Activated CD4-positive, alpha-beta T cell treated with anti-CD3 and anti-CD28 coated beads, Interleukin-2, amount 50 U/mL, for 1 hour (primary cell): ENCODE data around the gene PADI2.

ENCODE experiments used
- DNase-seq: peaks from one replicate; pipeline ENCODE4 v3.0.0-alpha.2; 2020

Gene PADI2

DNA sequence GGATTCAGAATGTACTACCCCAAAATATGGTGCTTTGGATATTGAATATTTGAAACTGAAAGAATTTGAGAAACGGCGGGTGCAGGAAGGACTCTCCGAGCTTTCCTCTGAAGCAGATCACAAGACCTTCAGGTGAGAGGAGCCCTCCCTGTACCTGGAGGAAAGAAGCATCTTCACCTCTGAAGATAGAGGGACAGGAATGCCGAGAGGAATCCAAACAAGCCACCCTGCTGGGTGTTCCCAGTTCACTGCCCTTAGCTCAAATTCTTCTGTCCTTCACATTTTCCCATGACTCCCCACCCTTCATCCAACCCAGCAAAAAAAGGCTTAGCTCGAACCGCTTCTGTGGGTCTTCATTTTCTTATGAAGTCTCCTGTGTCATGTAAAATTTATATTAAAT is 18.2 kb upstream of the PADI2 start:
- no peak for DNase-seq

DNA sequence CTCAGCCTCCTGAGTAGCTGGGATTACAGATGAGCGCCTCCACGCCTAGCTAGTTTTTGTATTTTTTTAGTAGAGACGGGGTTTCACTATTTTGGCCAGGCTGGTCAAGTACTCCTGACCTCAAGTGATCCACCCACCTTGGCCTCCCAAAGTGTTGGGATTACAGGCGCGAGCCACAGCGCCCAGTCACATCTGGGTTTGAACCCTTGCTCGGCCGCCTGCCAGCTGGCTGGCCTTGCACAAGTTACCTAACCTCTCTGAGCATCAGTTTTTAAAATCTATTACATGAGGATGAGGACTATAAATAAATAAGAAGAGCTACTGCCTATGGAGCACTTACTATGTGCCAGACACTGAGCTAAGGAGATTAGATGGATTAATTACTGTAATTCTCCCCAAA is 17.7 kb upstream of the PADI2 start:
- no peak for DNase-seq

GRCh38 chr1:17136145-17136544 is 16.9 kb upstream of the PADI2 start:
- no peak for DNase-seq

DNA sequence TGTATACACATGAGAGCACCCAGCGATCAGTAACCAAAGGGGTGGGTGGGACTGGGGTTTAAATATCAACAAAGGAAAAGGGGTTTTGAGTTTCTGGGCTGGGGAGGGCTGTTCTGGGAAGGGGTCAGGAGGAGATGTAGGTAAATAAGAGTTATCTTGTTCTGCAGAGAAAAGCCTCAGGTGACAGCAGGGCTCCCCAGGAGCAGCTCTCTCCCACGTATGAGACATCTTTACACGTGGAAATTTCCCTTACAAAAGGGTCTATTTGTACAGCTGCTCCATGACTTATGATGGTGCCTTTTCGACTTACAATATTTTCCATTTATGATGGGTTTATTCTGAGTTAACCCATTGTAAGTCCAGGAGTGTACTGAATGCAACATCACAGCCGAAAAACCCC is 16.3 kb upstream of the PADI2 start:
- no peak for DNase-seq

- no peak for DNase-seq
Measured at GRCh38 chr1:17134724-17135123, 15.5 kb upstream of the PADI2 start.

DNA sequence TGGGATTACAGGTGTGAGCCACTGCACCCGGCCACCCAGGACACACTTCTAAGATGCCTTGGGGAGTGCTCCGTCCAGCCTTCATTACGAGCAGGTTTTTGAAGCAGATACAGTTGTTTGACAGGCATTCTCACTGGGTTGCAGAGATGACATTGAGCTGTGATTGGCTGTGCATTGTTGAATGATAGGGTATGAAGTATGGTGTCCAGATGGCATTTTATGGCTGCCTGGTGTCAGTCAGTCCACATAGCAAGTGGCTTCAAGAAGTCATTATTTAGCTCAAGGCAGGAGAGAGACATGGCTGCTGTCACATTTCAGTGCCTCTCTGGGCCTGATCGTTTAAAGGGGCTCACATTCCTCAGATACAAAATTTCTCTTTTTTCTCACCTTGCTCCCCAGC is 14.8 kb upstream of the PADI2 start:
- no peak for DNase-seq

GRCh38 chr1:17130138-17130635 is 10.9 kb upstream of the PADI2 start:
- no peak for DNase-seq

GRCh38 chr1:17128361-17128760 is 9.1 kb upstream of the PADI2 start:
- DNase-seq: no peak

DNA sequence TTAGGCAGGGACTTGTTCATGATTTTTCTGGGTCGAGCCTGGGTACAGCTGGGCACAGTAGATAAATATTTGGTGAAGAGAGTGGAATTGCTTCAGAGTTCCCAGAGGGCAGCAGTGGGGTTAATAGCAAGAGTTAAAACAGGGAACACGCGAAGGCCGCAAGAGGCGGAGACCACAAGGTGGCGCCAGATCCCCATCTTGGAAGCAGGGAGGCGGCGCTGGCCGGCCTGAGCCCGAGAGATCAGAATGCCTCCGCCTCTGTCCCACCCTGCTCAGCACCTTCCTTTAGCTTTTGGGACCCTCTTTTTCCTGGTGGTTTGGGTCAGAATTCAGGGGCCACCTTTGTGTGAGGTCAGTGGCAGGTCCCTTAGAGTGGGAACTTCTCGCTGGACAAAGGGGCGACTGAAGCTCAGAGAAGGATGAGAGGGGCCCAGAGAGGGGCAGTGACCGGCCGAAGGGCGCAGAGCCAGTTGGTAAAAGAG is 6.5 kb upstream of the PADI2 start:
- DNase-seq: peak; percentile 88

DNA sequence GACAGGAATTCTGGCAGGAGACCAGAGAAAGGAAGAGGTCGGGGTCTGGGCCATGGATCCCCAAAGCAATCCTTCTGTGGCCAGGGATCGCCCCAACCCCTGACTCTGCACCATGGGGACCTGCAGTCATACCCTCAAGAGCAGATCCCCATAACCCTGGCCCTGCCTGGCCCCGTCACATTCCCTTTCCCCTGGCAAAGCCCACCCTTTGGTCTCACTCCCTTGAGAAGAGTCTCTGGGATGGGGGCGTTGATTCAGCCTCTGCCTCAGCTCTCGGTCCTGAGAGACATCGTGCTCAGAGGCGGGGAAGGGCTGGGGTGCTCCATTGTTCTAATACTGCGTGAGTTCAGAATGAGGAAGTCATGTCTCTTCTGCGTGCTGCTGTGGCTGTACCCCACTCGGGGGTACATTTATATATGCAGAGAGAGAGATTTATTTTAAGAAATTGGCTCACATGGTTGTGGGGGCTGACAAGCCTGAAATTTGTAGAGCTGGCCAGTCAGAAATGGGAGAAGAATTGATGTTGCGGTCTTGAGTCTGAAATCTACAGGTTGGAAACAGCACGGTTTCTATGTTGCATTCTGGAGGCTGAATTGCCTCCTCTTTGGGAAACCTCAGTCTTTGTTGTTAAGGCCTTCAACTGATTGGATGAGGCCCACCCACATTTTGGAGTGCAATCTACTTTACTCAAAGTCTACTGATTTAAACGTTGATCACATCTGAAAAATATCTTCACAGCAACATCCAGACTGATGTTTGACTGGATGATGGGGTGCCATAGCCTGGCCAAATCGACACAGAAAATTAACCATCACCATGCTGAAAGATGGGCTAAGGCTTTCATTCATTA is 4.2 kb upstream of the PADI2 start:
- no peak for DNase-seq

GRCh38 chr1:17122521-17123164 is 3.4 kb upstream of the PADI2 start:
- no peak for DNase-seq

DNA sequence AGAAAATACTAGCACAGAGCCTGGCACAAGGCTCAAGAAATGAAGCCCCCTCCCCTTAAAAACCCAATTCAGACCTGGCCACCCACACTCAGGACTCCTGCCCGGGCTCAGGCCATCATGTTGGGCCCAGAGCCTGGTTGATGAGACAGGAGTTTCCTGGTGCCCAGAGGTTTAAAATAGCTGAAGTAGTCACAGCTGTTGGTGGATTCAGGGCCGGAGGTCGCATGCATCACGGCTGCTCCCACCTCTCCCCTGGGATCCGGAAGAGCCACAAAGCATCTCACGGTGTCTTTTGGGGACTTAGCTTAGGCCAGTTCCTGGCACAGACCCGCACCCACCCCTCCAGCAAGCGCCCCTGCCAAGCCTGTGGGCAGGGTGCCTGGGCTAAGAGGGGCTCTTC is 2.6 kb upstream of the PADI2 start:
- no peak for DNase-seq

DNA sequence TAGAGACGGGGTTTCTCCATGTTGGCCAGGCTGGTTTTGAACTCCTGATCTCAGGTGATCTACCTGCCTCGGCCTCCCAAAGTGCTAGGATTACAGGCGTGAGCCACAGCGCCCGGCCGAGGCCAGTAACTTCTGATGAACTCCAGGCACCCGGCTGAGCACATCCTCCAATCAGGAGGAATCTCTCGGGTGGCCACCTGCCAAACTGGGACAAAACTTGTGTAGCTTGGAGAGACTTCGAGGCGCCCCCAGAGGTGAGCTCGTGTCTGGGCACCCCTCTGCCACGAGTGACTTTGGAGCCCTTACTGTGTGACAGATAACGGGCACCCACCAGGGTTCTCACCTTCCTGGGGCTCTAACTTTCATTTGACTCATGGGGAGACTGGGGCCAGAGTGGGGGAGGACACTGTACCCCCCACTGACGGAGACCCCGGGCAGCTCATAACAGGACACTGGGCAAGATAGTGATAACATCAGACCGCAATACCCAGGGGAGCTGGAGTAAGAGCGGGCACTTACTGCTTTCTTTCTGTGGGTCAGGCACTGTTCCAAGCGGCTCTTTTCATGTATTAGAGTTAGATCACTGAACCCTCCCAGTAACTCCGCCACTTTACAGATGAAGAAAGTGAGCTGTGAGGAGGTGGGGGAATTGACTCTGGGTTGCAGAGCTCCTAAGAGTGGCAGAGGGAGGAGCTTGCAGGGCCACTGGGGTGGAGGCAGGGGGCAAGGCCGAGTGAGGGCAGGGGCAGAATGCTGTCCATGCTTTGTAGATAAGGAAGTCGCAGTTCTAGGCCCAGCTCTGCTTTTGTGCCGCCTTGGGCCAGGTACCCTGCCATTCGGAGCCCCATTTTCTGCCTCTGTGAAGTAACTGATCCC is 1.9 kb upstream of the PADI2 start:
- DNase-seq: no peak

- no peak for DNase-seq
Measured at GRCh38 chr1:17120481-17120877, 1.2 kb upstream of the PADI2 start.

DNA sequence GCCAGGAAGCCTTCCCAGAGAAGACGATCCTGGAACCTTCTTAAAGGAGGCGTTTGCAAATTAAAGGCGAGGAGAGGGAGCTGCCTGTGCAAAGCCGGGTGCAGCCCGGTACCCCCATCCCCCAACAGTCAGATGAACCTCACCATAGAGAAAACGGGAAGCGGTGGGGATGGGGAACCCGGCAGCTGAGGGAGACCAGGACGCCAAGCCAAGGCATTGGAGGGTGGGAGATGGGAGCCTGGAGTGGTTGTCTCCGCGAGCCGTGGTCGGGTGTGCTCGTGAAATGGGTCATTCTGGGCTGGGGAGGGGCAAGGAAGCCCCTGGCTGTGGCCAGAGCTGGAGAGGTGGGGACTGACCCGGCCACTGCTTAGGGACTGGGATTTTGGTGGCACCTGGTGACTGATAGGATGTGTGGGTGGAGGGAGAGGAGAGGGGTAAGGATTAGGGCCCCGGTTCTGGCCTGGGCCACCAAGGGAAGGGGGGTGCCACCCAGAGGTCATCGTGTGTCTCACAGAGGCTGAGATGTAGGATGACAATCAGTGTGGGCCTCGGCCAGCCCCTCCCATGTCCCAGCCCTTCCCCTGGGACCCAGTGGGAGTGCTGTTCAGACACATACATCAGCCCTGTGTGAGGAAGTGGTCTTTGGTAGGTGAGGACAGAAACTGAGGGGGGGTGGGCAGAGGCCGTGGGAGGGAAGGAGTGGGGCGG is 676 bp upstream of the PADI2 start:
- no peak for DNase-seq

DNA sequence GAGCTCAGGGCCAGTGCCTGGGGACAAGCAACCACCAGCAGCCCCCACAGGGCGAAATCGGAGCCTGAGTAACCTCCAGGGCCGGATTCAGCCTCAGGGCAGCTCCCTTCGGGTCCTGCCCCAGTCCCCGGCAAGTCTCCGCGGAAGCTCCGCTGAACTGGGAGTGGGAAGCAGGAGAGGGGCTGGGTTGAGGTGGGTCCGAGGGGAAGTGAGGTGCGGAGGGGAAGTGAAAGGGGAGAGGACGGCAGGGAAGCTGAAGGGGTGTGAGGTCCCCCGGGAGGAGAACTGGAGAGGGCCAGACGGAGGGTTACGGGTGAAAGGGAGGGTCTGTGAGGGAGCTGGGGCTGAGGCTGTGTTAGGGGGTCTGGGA is 560 bp downstream of the PADI2 start:
- no peak for DNase-seq

- no peak for DNase-seq
Measured at GRCh38 chr1:17118268-17118667, 983 bp downstream of the PADI2 start.

DNA sequence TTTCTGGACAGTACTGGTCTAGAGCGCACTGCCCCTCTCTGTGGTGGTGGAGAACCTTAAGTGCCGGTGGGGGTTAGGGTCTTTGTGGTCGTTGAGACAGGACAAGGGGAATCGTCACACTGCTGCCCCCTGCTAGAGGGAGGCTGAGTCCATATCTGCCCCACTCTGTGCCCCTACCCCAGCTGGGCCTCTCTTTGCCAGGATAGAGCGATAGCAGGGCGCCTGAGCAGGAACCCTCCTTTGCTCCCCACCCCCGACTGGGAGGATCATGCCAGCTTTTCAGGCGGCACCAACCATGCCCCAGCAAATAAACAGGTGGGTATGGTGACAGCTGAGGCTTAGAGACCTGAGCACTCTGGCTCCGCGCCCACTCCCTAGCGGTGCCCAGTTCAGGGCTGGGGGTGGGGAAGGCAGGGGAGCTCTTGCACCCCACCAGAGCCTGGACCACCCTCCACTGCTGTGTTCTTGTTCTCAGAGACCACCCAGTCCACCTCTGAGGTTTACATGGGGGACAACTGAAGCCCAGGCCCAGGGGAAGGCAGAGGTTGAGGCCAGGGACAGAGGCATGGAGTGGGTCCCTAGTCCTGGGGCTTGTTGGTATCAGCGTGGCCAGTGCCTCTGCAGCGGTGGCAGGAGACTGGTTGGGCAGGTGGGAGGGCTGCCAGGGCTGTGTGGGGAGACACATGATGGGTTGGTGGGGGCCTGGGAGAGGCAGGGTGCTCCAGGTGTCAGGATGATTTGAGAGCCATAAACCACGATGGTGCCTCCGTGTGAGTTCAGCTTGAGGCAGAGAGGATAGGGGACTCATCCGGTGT is 1.6 kb downstream of the PADI2 start:
- no peak for DNase-seq

DNA sequence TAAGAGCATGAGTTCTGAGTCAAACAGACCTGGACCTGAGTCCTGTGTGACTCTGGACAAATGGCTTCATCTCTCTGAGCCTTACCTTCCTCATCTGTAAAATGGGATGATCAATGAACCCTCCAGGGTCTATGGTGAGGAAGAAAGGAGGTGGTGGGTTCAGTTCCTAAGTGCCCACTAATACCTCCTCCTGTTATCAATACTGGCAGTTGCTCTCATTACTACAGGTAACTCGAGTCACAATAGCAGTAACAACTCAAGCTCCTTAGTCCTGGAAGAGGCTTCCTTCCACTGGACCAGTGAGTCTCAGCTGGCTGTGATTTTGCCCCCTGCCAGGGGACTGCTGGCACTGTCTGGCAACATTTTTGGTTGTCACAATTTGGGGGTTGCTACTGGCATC is 2.6 kb downstream of the PADI2 start:
- DNase-seq: no peak

- no peak for DNase-seq
Measured at GRCh38 chr1:17113963-17114362, 5.3 kb downstream of the PADI2 start.

GRCh38 chr1:17112496-17113236 is 6.6 kb downstream of the PADI2 start:
- DNase-seq: no peak
